NCI-H1436 treated with DMSO at 0.1 percent for 48 hours (cell line): Measurements from ENCODE around the gene SLC27A6.
"Not testable (repeated sequence)": the region's sequence is repeated elsewhere in the genome, so short reads cannot be mapped to it uniquely, and the experiment has no call there.

Experiments used
- DNase-seq: peaks from one replicate; lab custom pipeline; 2025; lab: John Stamatoyannopoulos, UW

SLC27A6 gene

GRCh38 chr5:128965011-128965637 lies at the start of gene SLC27A6:
Gene SLC27A6 (plus strand): TSS chr5:128965488. CDS start chr5:128966138, 650 bp downstream.
- DNase-seq: no peak

DNA sequence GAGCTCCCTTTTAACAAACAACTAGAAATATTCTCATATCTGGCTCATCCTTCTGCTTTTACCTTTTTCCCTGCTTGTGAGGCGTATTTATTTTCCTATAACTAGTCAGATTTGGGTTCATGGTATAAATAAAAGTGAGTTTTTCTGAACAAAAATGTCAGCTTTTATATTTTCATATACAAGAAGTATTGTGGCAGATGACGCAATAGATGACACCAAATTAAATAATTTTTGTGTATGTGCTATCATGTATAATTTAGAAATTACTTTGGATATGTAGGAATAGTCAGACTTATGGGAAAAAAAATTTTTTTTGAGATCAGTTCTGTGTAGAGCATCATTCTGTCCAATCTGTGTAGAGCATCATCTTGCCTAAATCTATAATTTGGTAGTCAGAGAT lies 45.7 kb upstream of the SLC27A6 start:
- DNase-seq: no peak

GRCh38 chr5:128920345-128921215 lies 44.7 kb upstream of the SLC27A6 start:
- DNase-seq: no peak

GRCh38 chr5:128924299-128924698 lies 41.0 kb upstream of the SLC27A6 start:
- no peak for DNase-seq

DNA sequence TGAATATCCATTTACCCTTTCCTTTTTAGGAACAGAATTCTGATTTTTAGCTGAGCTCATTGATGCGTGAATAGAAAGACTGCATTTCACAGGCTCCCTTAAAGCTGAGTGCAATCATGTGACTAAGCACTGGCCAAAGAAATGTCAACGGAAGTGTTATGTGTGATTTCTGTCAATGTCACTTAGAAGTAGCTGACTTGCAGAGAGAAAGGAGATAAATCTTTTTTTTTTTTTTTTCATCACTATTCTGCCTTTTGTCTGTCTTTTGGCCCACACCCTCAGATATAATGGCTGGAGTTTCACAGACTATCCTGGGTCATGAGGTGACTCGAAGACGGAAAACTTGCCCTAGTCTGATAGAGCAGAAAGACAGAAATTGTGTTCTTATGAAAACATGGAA lies 39.3 kb upstream of the SLC27A6 start:
- no peak for DNase-seq

GRCh38 chr5:128927644-128928043 lies 37.6 kb upstream of the SLC27A6 start:
- no peak for DNase-seq

- DNase-seq: not testable (repeated sequence)
These were observed 33.1 kb upstream of the SLC27A6 start for GRCh38 chr5:128932232-128932631.

GRCh38 chr5:128943100-128943499 lies 22.2 kb upstream of the SLC27A6 start:
- not testable (repeated sequence) for DNase-seq

GRCh38 chr5:128949847-128950546 lies 15.3 kb upstream of the SLC27A6 start:
- DNase-seq: no peak

GRCh38 chr5:128951301-128951700 lies 14.0 kb upstream of the SLC27A6 start:
- not testable (repeated sequence) for DNase-seq

DNA sequence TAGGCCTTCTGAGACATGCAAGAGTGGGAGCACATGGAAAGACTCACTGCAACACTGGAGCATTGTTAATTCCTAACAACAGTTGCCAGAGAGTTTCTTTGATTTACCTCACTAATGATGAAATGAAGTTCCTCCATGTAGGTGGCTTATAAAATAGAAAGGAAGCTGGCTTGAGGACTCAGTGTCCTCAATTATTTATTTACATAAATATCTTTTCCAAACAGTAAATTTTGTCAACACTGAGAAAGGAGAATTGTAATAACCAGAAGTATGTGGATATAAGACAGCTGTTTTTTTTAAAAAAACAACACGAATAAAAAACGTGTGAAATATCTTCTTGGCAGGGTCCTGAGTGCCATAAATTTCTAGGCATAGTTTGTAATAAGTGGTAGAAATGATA lies 9.1 kb upstream of the SLC27A6 start:
- DNase-seq: no peak

DNA sequence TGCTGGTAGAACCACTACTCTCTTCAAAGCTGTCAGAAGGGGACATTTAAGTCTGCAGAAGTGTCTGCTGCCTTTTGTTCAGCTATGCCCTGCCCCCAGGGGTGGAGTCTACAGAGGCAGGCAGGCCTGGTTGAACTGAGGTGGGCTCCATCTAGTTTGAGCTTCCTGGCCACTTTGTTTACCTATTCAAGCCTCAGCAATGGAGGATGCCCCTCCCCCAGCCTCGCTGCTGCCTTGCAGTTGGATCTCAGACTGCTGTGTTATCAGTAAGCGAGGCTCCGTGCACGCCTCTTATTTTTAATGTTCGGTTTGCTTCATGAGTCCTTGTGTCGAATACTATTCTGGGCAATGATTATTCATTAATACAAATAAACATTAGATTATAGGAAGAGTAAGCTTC lies 3.1 kb upstream of the SLC27A6 start:
- DNase-seq: no peak

GRCh38 chr5:128965638-128966302 lies 482 bp downstream of the SLC27A6 start:
- DNase-seq: no peak

DNA sequence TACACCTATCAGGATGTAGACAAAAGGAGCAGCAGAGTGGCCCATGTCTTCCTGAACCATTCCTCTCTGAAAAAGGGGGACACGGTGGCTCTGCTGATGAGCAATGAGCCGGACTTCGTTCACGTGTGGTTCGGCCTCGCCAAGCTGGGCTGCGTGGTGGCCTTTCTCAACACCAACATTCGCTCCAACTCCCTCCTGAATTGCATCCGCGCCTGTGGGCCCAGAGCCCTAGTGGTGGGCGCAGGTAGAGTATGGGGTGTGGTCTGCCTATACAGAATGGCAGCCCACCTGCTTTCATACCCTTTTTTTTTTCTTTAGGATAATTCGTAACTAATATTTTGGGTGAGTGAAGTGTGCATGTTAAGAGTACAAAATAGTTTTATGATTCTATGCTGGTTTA lies 1.1 kb downstream of the SLC27A6 start:
- DNase-seq: no peak

DNA sequence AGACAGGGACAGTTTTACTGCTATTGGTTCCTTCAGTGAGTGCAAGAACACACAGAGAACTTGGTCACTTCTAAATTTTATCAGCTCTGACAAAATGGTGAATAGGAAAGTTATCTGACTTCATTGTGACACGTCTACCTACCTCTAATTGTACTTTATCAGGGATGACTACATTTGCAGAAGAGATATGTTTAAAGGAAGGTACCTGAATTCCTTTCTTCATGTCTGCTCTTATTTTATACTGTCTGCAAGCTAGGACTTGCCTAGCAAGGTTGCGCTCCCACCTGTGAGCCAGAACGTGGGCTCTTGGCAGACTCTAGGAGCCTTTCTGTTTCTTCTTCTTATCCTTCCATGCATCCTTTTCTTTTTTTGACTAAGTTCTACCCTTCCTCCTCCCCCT lies 1.6 kb downstream of the SLC27A6 start:
- DNase-seq: no peak

GRCh38 chr5:128973244-128973643 lies 8.0 kb downstream of the SLC27A6 start:
- DNase-seq: no peak

DNA sequence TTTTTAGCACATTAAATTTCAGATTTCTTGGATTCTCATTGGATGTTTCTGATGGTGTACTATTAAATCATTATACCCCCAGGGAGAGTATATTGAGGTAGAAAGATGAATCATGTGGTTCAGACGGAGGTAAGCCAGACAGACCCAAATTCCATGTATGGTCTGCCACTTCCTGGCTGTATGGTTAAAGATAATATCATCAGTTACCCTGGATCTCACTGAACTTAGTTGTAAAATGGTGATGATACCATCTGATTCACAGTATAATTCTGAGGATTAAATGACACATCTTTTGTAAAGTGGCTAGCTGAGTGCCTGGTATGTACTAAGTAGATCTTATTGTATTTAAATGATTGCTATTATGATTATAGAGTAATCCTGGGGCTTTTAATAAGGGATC lies 9.3 kb downstream of the SLC27A6 start:
- DNase-seq: no peak

DNA sequence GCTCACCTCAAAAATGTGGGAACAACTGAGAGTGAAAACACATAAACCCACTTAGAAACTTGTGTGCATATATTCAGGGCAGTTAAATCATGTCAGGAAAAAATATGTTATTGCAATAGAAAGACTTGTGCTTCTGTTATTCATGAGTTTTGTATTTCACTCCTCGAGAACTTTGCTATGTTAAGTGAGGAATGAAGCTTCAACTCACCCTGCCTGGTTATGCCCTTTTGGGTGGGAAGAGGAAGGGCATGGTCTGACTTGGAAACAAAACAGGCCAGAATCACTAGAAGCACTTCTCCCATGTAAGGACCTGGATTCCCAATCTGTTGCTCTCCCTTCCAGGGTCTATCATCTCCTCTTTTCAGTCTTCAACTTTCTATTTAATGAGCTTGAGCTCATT lies 14.5 kb downstream of the SLC27A6 start:
- no peak for DNase-seq

DNA sequence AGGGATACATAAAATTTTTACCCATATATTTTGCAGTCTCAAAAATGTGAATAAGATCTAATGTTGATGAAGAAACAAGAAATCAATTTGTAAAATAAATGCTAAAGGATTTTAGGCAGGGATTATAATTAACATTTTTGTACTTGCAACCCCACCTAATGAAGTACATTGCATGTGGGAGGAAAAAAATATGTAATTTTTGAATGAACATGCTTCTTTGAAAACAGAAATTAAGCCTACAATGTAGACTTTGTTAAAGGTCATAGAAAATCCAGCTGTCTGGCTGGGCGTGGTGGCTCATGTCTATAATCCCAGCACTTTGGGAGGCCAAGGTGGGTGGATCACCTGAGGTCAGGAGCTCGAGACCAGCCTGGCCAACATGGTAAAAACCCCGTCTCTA lies 15.6 kb downstream of the SLC27A6 start:
- DNase-seq: no peak

DNA sequence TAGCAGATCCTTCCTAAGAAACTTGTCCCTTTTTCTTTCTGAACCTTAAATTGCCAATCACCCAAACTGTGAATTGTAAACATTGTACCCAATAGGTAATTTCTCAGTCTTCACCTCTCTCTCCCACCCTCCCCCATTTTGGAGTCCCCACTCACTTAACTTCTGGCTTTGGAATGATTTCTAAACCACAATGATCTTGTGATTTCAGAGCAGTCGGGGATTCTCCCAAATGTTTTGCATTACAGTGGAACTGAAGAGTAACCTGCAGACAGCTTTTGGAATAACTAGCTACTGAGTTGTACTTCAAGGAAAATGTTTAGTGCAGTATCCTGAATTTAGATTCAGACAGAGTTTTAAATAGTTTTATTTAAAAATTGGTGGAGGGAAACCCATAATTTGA lies 19.2 kb downstream of the SLC27A6 start:
- DNase-seq: no peak

DNA sequence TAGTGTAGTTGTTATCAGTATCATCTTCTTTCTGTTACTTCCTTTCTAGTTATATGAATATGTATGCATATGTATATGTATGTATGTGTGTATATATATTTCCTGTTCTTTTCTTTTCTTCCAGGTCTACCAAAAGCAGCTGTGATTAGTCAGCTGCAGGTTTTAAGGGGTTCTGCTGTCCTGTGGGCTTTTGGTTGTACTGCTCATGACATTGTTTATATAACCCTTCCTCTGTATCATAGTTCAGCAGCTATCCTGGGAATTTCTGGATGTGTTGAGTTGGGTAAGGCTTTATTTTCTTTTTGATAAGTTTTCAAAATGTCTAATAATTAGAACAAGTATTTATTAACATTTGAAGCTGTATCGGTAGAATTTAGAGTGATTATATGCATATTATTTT lies 23.2 kb downstream of the SLC27A6 start:
- no peak for DNase-seq

DNA sequence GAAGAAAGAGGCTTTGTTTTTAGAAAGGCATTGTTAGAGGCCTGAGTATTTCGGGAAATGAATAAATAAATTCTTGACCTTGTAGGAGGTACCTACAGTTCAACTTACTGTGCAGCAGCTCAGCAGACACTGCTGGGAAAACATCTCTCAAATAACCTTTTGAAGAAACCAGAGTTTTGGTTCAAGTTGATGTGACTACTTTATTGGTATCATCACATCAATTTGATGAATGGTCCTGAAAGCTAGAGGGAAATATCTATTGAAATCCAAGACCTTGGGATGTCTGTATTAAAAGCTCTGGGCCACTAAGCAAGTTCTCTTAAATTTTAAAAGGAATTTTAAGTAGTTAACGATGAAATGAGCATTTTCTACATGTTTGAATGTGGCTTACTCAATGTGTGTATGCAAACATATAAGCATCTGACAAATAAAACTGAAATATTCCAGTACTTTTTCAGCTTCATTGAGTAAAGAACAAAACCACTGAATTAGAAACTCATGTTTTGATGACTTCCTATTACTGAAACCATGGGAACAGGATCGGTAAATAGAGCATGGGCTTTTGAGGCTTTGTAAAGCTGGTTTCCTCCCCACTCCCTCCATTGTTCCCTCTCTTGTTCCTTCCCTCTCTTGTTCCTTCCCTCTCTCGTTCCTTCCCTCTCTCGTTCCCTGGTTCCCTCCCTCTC lies 36.7 kb downstream of the SLC27A6 start:
- DNase-seq: no peak
